Vagina (tissue), 2 donors: Measurements from ENCODE around the gene TSPYL1.

Source experiments
- CTCF ChIP-seq, 3 experiments: fragments of 450-650 bp in 2 of 3; fragments of 200-600 bp in 1 of 3; sonication (generic) in 1 of 3; IDR thresholded peaks; one replicate each; pipeline ENCODE4 v1.5.1; 2017 to 2019; ENCODE audit warnings: antibody characterized with exemption in 3 of 3, mild to moderate bottlenecking in 2 of 3, moderate library complexity in 2 of 3
- POLR2A ChIP-seq, 2 donors: fragments of 450-650 bp; IDR thresholded peaks; one replicate each; pipeline ENCODE4 v1.6.1; 2017; ENCODE audit warnings: antibody characterized with exemption in 2 of 2, mild to moderate bottlenecking in 2 of 2, moderate library complexity in 2 of 2
- POLR2AphosphoS5 ChIP-seq, 2 donors: sonication (generic); formaldehyde crosslinking; IDR thresholded peaks; one replicate each; pipeline ENCODE4 v1.9.0; 2017; ENCODE audit warnings: antibody characterized with exemption in 2 of 2, mild to moderate bottlenecking in 2 of 2, low read depth in 1 of 2; ENCODE audit not compliant: insufficient read depth in 1 of 2

GRCh38 chr6:116256694-116257093, 23.0 kb downstream of the TSPYL1 start:
- TF ChIP-seq CTCF (IDR thresholded peaks at IDR 0.05) = no peak
- TF ChIP-seq POLR2A (IDR thresholded peaks at IDR 0.05) = no peak
- no peak for TF ChIP-seq POLR2AphosphoS5 (IDR thresholded peaks at IDR 0.05; ENCODE audit: insufficient read depth in 1 of 2, low read depth in 1 of 2)
